GM23248 (cell line): Measurements from ENCODE around the gene TMPRSS7. TPM values are rescaled to one million over a fixed set of nuclear protein-coding genes. Genes with fewer than 3 reads are reported as not detected.

Source experiments
- DNase-seq: peaks from one replicate; pipeline ENCODE4 v3.0.0-alpha.2; 2015
- H2AFZ ChIP-seq: fragments of 200-600 bp; sonication (generic); 2 replicates; pipeline ENCODE4 v1.6.1; 2016; ENCODE audit warnings: antibody characterized with exemption
- H3F3A ChIP-seq: fragments of 200-600 bp; sonication (generic); 2 replicates; pipeline ENCODE4 v1.6.1; 2016; ENCODE audit warnings: mild to moderate bottlenecking, antibody characterized with exemption, mixed run types; ENCODE audit not compliant: insufficient read depth
- H3K27ac ChIP-seq: fragments of 200-600 bp; sonication (generic); 2 replicates; pipeline ENCODE4 v1.5.1; 2016; ENCODE audit warnings: mild to moderate bottlenecking
- H3K27me3 ChIP-seq: fragments of 200-600 bp; sonication (generic); replicated peaks from 2 replicates; pipeline ENCODE4 v1.6.1; 2016; ENCODE audit warnings: mild to moderate bottlenecking; ENCODE audit not compliant: insufficient read depth
- H3K36me3 ChIP-seq: fragments of 200-600 bp; sonication (generic); 2 replicates; pipeline ENCODE4 v1.6.1; 2016; ENCODE audit warnings: low read depth, mild to moderate bottlenecking
- H3K4me1 ChIP-seq: fragments of 200-600 bp; sonication (generic); 2 replicates; pipeline ENCODE4 v1.6.1; 2016; ENCODE audit warnings: mild to moderate bottlenecking; ENCODE audit not compliant: insufficient read depth
- H3K4me2 ChIP-seq: fragments of 200-600 bp; sonication (generic); one replicate; pipeline ENCODE4 v1.6.1; 2016; ENCODE audit warnings: mild to moderate bottlenecking; ENCODE audit not compliant: unreplicated experiment
- H3K4me3 ChIP-seq: fragments of 200-600 bp; sonication (generic); 2 replicates; pipeline ENCODE4 v1.5.1; 2016; ENCODE audit warnings: mild to moderate bottlenecking
- H3K79me2 ChIP-seq: fragments of 200-600 bp; sonication (generic); 2 replicates; pipeline ENCODE4 v1.6.1; 2016; ENCODE audit warnings: mild to moderate bottlenecking; ENCODE audit not compliant: insufficient read depth
- H3K9ac ChIP-seq: fragments of 200-600 bp; sonication (generic); 2 replicates; pipeline ENCODE4 v1.6.1; 2016; ENCODE audit warnings: mild to moderate bottlenecking
- H3K9me2 ChIP-seq: fragments of 200-600 bp; sonication (generic); 2 replicates; pipeline ENCODE4 v1.6.1; 2016; ENCODE audit warnings: mixed run types, mild to moderate bottlenecking, moderate library complexity; ENCODE audit not compliant: insufficient read depth
- H3K9me3 ChIP-seq: fragments of 200-600 bp; sonication (generic); one replicate; pipeline ENCODE4 v1.6.1; 2017; ENCODE audit warnings: low read depth
- H4K20me1 ChIP-seq: fragments of 200-600 bp; sonication (generic); 2 replicates; pipeline ENCODE4 v1.6.0; 2016; ENCODE audit not compliant: insufficient read depth
- EZH2 ChIP-seq: fragments of 200-600 bp; sonication (generic); IDR thresholded peaks from 2 replicates; pipeline ENCODE4 v1.6.1; 2018; ENCODE audit warnings: antibody characterized with exemption, mild to moderate bottlenecking; ENCODE audit not compliant: insufficient read depth, poor library complexity, severe bottlenecking
- EZH2phosphoT487 ChIP-seq: fragments of 200-600 bp; sonication (generic); IDR thresholded peaks from 2 replicates; pipeline ENCODE4 v1.6.1; 2018; ENCODE audit warnings: antibody characterized with exemption, moderate library complexity, mild to moderate bottlenecking, low read depth; ENCODE audit not compliant: insufficient read depth
- WGBS, 2 experiments: methylation state at CpG; one replicate each; pipeline ENCODE4 v1.1.6; 2015 to 2017; ENCODE audit warnings: low lambda C conversion rate in 2 of 2, low coverage in 1 of 2; ENCODE audit errors: missing lambda C conversion rate in 2 of 2; 5-methylcytosine and 5-hydroxymethylcytosine counted together
- in situ Hi-C: fragments of 300-500 bp; cut with MboI; formaldehyde crosslinking; loops from 2 replicates; pipeline ENCODE4 v1.15.0; 2020
- polyA plus RNA-seq: library from polyadenylated mRNA; unstranded; fragments of >200 nt; fragmentation: Nextera tagmentation; extraction: Ambion mirVana; gene quantifications from 2 replicates; pipeline ENCODE4 v1.2.1, GENCODE V29; 2016
- total RNA-seq: library from RNA; depleted of rRNA; stranded (reverse); fragments of >200 nt; shearing (Covaris generic); gene quantifications from 2 replicates; pipeline ENCODE4 v1.2.3, GENCODE V29; 2014

The TMPRSS7 gene
- total and polyA plus RNA-seq, 2 experiments from 2014 or later: not detected

DNA sequence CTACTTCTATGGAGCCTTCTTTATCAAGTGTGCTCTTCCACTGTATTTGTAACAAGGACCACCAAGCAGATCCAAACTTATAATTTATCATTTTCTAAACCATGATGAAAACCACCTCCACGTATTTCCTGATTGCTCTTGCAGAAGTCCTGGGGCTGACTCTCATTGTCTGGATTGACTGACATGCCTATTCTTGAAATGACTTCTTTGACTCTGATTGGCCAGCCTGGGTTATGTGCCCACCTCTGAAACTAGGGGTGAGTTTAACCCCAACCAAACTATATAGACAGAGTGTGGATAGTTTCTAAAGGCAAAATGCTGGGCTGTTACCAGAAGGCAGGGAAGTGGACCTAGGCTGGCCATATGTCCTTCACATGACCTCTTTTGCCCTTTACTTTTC, 12.7 kb downstream of the TMPRSS7 start:
- no peak for DNase-seq
- Histone ChIP-seq H3K9ac (no peak overlapping the region), H3K4me1 (no peaks in the 10 kb centered on the region), H2AFZ (no peak overlapping the region), H3F3A (peaks cover 5% of the 10 kb centered on the region; the same call in 1 of the 2 replicates), H3K79me2 (no peaks in the 10 kb centered on the region), H3K4me3 (no peak overlapping the region), H3K27ac (no peak overlapping the region), H3K9me3 (no peaks in the 10 kb centered on the region), H3K4me2 (no peak overlapping the region), H3K36me3 (no peaks in the 10 kb centered on the region), H3K27me3 (no peaks in the 10 kb centered on the region), H4K20me1 (no peaks in the 10 kb centered on the region), H3K9me2 (no peaks in the 10 kb centered on the region)
- in situ Hi-C loops: no loop called here
- TF ChIP-seq EZH2phosphoT487 (no peak), EZH2 (no peak)
- 93 to 100% methylated on average over 1 of the region's 1 CpG for WGBS, 2 experiments

DNA sequence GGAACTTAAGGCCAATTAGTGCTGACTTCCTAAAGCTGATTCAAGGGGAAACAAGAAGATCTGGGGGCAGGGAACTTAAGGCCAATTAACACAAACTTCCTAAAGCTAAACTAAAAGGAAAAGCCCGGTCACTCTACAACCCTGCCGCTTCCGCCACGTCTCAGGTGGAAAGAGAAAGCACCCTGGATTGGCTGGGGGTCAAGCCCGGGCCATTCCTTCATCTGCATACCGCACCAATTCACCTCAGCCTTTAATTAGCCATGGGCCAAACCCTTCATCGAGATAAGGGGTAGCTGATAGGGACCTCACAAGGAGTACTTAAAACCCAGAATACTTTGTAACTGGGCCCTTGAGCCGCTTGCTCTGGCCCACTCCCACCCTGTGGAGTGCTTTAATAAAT, 14.4 kb downstream of the TMPRSS7 start:
- no peak for DNase-seq
- WGBS, 2 experiments: 52 to 63% methylated on average over 8 of the region's 8 CpGs
- Histone ChIP-seq H4K20me1 (no peaks in the 10 kb centered on the region), H3K4me1 (no peaks in the 10 kb centered on the region), H3K36me3 (no peaks in the 10 kb centered on the region), H3K4me3 (no peak overlapping the region), H3K27ac (no peak overlapping the region), H2AFZ (no peak overlapping the region), H3K27me3 (no peaks in the 10 kb centered on the region), H3K79me2 (no peaks in the 10 kb centered on the region), H3K9me2 (no peaks in the 10 kb centered on the region), H3K9ac (no peak overlapping the region), H3F3A (peaks cover 5% of the 10 kb centered on the region; the same call in 1 of the 2 replicates), H3K4me2 (no peak overlapping the region), H3K9me3 (no peaks in the 10 kb centered on the region)
- in situ Hi-C loops: no loop called here
- TF ChIP-seq EZH2 (no peak), EZH2phosphoT487 (no peak)

DNA sequence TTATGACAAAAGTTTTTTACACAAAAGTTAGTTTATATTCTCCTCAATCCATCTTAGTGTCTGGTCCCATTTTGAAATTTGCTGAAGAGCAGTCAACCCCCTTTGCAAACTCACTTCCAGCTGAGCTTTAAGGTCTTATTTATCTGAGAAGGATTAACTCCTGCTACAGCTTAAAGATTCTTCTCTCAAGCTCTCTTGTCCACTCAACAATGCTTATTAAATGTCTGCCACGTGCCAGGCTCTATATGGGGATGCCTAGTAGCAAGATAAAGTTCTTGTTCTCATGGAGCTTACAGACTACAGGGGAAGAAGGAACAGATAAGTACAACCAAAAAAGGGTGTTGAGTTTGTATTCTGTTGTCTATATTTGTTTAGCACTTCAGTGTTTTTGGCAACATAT, 18.7 kb downstream of the TMPRSS7 start:
- H3K4me2 ChIP-seq: no peak overlapping the region
- TF ChIP-seq EZH2phosphoT487 (no peak), EZH2 (no peak)
- no peak overlapping the region for H3K4me3 ChIP-seq
- H3K27ac ChIP-seq: no peak overlapping the region
- DNase-seq: no peak
- H3K27me3 ChIP-seq: no peaks in the 10 kb centered on the region; the same call in 1 of the 2 replicates
- H3F3A ChIP-seq: no peaks in the 10 kb centered on the region
- in situ Hi-C loops: no loop called here
- no peaks in the 10 kb centered on the region for H3K79me2 ChIP-seq
- H3K9me3 ChIP-seq: no peaks in the 10 kb centered on the region
- H3K9me2 ChIP-seq: no peaks in the 10 kb centered on the region
- H3K9ac ChIP-seq: no peak overlapping the region
- 9 to 13% methylated on average over 1 of the region's 1 CpG for WGBS, 2 experiments
- no peaks in the 10 kb centered on the region for H4K20me1 ChIP-seq
- H3K36me3 ChIP-seq: no peaks in the 10 kb centered on the region
- no peak overlapping the region for H2AFZ ChIP-seq
- H3K4me1 ChIP-seq: peaks cover 10% of the 10 kb centered on the region

DNA sequence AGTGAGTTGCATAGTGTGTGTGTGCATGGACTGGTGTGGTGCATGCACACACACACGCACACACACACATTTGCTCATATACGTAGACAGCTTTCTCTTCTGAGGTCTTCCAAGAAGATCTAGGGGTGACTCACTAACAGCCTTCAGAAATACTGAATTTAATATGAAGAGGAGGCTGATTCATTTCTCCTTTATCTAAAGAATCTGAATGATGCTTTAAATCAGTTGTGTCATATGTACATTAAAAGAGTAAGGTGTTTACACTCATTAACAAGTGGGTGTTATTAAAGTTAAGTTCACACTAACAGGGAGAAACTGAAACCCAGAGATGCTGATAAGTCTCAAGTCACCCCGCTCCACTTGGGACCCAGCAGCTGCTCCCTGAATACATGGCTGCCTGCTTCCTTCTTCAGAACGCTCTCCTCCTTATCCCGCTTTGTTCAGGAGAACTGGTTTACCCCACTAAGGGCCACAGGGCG, 22.0 kb downstream of the TMPRSS7 start:
- H3K4me3 ChIP-seq: no peak overlapping the region
- peak overlapping the region; percentile 40 for H3K4me2 ChIP-seq

DNA sequence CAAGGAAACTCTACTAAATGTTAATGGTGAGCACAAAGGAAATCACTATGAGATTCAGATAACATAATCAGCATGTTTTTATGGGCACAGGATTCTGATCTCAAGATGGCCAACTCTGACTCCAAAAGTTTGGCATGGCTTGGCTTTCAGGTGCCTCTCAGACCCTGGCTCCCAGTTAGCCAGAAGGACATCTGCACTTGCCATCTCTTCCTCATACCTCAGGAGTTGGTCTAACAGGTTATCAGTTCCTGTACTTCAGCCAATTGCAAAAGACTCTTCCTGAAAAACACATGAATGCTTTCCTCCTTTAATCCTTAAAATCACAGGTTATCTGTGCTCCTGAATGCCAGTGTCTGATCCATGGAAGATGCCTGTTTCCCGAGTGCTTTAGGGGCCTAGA, 25.0 kb downstream of the TMPRSS7 start:
- Histone ChIP-seq H3K79me2 (no peaks in the 10 kb centered on the region), H3K9me3 (no peaks in the 10 kb centered on the region), H3F3A (no peaks in the 10 kb centered on the region), H3K4me1 (peaks cover 19% of the 10 kb centered on the region), H4K20me1 (no peaks in the 10 kb centered on the region), H3K4me3 (no peak overlapping the region), H3K9ac (no peak overlapping the region), H2AFZ (no peak overlapping the region), H3K36me3 (no peaks in the 10 kb centered on the region), H3K27ac (no peak overlapping the region), H3K4me2 (no peak overlapping the region), H3K27me3 (no peaks in the 10 kb centered on the region; the same call in 1 of the 2 replicates), H3K9me2 (no peaks in the 10 kb centered on the region)
- 17 to 41% methylated on average over 1 of the region's 1 CpG for WGBS, 2 experiments
- TF ChIP-seq EZH2phosphoT487 (no peak), EZH2 (no peak)
- in situ Hi-C loops: no loop called here
- no peak for DNase-seq

More for the DNA sequence above, 22.0 kb downstream of the TMPRSS7 start:
- peak; percentile 87 for DNase-seq
- in situ Hi-C loops: no loop called here
- Histone ChIP-seq H3K79me2 (no peaks in the 10 kb centered on the region), H3K4me1 (peaks cover 17% of the 10 kb centered on the region), H2AFZ (no peak overlapping the region), H4K20me1 (no peaks in the 10 kb centered on the region), H3K27ac (no peak overlapping the region), H3K36me3 (no peaks in the 10 kb centered on the region), H3K9me2 (no peaks in the 10 kb centered on the region), H3K9me3 (no peaks in the 10 kb centered on the region), H3F3A (no peaks in the 10 kb centered on the region), H3K9ac (no peak overlapping the region), H3K27me3 (no peaks in the 10 kb centered on the region; the same call in 1 of the 2 replicates)
- WGBS, 2 experiments: 61 to 64% methylated on average over 6 of the region's 6 CpGs
- TF ChIP-seq EZH2phosphoT487 (no peak), EZH2 (no peak)
